Natural killer cell (primary cell): Measurements from ENCODE around the gene R3HDM2. TPM values are rescaled to one million over a fixed set of nuclear protein-coding genes. Genes with fewer than 3 reads are reported as not detected.
"Not testable (repeated sequence)": the region's sequence is repeated elsewhere in the genome, so short reads cannot be mapped to it uniquely, and the experiment has no call there.

ENCODE experiments used
- ATAC-seq, 3 donors: fragments of 150-1000 bp in 2 of 3; fragments of 200-7000 bp in 1 of 3; cut with Tn5 transposase; 1 replicate in 1 of 3; 2 replicates in 2 of 3; pipeline ENCODE4 v1.10.0; 2021; ENCODE audit warnings: mild to moderate bottlenecking in 2 of 3, moderate library complexity in 2 of 3
- DNase-seq, 2 donors: peaks; one replicate each; pipeline versions ENCODE4 v3.0.0 to v3.0.0-alpha.2; 2013 to 2021; ENCODE audit warnings: mixed read lengths in 1 of 2
- H3K27ac ChIP-seq: one replicate; pipeline ENCODE4 v1.5.1; 2013; ENCODE audit warnings: mild to moderate bottlenecking, low read length
- H3K27me3 ChIP-seq: one replicate; pipeline ENCODE4 v1.6.1; 2013; ENCODE audit warnings: low read length; ENCODE audit not compliant: control insufficient read depth, insufficient read depth
- H3K36me3 ChIP-seq: one replicate; pipeline ENCODE4 v1.6.1; 2013; ENCODE audit warnings: low read length; ENCODE audit not compliant: control insufficient read depth, insufficient read depth
- H3K4me1 ChIP-seq: one replicate; pipeline ENCODE4 v1.6.1; 2013; ENCODE audit warnings: low read length; ENCODE audit not compliant: control insufficient read depth, insufficient read depth
- H3K4me3 ChIP-seq: one replicate; pipeline ENCODE4 v1.5.1; 2013; ENCODE audit warnings: low read length
- H3K9me3 ChIP-seq: one replicate; pipeline ENCODE4 v1.6.1; 2013; ENCODE audit warnings: low read length; ENCODE audit not compliant: control insufficient read depth, insufficient read depth
- H3K27ac Mint-ChIP-seq, 2 donors: one replicate each; pipeline ENCODE4 v1.8.0; 2022; ENCODE audit warnings: mild to moderate bottlenecking in 2 of 2, mixed read lengths in 2 of 2, moderate library complexity in 1 of 2
- H3K27me3 Mint-ChIP-seq, 2 donors: one replicate each; pipeline ENCODE4 v1.8.0; 2022; ENCODE audit warnings: low read depth in 2 of 2, mixed read lengths in 2 of 2
- H3K36me3 Mint-ChIP-seq: one replicate; pipeline ENCODE4 v1.8.0; 2022; ENCODE audit warnings: mixed read lengths
- H3K4me1 Mint-ChIP-seq, 2 donors: one replicate each; pipeline ENCODE4 v1.8.0; 2022; ENCODE audit warnings: mixed read lengths in 2 of 2
- H3K4me3 Mint-ChIP-seq: one replicate; pipeline ENCODE4 v1.8.0; 2022; ENCODE audit warnings: mild to moderate bottlenecking, moderate library complexity, mixed read lengths
- H3K9me3 Mint-ChIP-seq, 2 donors: one replicate each; pipeline ENCODE4 v1.8.0; 2022; ENCODE audit warnings: mixed read lengths in 2 of 2
- WGBS: methylation state at CpG from one replicate; pipeline ENCODE4 v1.1.7; 2013; ENCODE audit warnings: missing lambda C conversion rate; ENCODE audit not compliant: insufficient coverage; 5-methylcytosine and 5-hydroxymethylcytosine counted together
- intact Hi-C: fragments of 100-400 bp; cut with micrococcal nuclease; formaldehyde crosslinking; loops from one replicate; pipeline ENCODE4 v1.14.2; 2022
- total RNA-seq, 4 donors: library from RNA; stranded (reverse); fragments of 120-200 nt in 1 of 4; gene quantifications; one replicate each; pipeline versions ENCODE4 v1.2.3 to v1.2.4, GENCODE V29; 2013 to 2022
- TF ChIP-seq, protein P1 (sequence below): fragments of 200-600 bp; IDR thresholded peaks from one replicate; pipeline ENCODE4 v1.8.0; 2022; ENCODE audit warnings: antibody characterized with exemption

R3HDM2 gene
- total RNA-seq, 3 donors from 2014 or later (not counting 1 experiment from before 2014, with no cell fraction given), result 110 to 124 (median 123) TPM

DNA sequence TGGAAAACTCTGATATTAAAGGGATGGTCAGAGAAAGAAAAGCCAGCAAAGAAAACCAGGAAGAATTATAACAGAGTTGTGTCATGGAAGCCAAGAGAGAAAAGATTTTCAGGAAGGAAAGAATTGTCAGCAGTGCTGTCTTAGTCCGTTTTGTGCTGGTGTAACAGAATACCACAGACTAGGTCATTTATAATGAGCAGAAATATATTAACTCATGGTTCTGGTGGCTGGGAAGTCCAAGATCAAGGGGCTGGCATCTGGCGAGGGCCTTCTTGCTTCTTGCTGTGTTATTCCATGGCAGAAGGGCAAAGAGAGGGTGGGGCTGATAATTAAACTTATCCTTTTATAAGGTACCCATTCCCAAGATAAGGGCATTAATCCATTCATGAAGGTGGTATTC, 17.8 kb upstream of the R3HDM2 start:
- 83% methylated on average over 2 of the region's 2 CpGs for WGBS
- H3K4me3 ChIP-seq, result no peak overlapping the region
- no peaks in the 10 kb centered on the region for H3K4me1 ChIP-seq
- no peaks in the 10 kb centered on the region for H3K27me3 Mint-ChIP-seq
- no peaks in the 10 kb centered on the region for H3K36me3 ChIP-seq
- no peaks in the 10 kb centered on the region for H3K36me3 Mint-ChIP-seq
- ATAC-seq, result no peak
- H3K27ac Mint-ChIP-seq, result no peak overlapping the region
- no peak for DNase-seq
- no peak overlapping the region for H3K27ac ChIP-seq
- no peaks in the 10 kb centered on the region for H3K27me3 ChIP-seq
- H3K9me3 Mint-ChIP-seq, result no peaks in the 10 kb centered on the region
- H3K9me3 ChIP-seq, result no peaks in the 10 kb centered on the region
- TF ChIP-seq, protein P1, sequence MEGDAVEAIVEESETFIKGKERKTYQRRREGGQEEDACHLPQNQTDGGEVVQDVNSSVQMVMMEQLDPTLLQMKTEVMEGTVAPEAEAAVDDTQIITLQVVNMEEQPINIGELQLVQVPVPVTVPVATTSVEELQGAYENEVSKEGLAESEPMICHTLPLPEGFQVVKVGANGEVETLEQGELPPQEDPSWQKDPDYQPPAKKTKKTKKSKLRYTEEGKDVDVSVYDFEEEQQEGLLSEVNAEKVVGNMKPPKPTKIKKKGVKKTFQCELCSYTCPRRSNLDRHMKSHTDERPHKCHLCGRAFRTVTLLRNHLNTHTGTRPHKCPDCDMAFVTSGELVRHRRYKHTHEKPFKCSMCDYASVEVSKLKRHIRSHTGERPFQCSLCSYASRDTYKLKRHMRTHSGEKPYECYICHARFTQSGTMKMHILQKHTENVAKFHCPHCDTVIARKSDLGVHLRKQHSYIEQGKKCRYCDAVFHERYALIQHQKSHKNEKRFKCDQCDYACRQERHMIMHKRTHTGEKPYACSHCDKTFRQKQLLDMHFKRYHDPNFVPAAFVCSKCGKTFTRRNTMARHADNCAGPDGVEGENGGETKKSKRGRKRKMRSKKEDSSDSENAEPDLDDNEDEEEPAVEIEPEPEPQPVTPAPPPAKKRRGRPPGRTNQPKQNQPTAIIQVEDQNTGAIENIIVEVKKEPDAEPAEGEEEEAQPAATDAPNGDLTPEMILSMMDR, result no peak
- intact Hi-C loops, result no loop called here
- no peaks in the 10 kb centered on the region for H3K4me1 Mint-ChIP-seq
- no peak overlapping the region for H3K4me3 Mint-ChIP-seq

DNA sequence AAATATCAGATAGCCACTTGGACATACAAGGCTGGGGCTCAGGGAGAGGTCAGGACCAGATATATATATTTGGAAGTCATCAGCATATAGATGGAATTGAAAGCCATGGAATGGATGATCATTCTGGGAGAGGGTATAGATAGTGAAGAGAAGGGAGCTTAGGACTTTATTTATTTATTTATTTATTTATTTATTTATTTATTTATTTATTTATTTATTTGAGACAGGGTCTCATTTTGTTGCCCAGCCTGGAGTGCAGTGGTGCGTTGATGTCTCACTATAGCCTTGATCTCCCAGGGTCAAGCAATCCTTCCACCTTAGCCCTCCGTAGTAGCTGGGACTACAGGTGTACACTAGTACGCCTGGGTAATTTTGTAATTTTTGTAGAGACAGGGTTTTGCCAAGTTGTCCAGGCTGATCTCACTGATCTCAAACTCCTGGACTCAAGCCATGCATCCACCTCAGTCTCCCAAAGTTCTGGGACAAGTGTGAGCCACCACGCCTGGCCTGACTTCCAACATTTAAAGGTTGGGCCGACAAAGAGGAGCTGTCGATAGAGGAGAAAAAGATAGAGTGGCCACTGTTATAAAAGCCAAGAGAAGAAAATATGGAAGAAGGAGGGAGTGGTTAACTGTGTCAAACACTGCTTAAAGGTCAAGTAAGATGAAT, 15.6 kb upstream of the R3HDM2 start:
- H3K4me3 Mint-ChIP-seq, result no peak overlapping the region
- ATAC-seq (no peak), DNase-seq (no peak)
- intact Hi-C loops, result no loop called here
- no peaks in the 10 kb centered on the region for H3K36me3 ChIP-seq
- no peak overlapping the region for H3K4me3 ChIP-seq
- H3K9me3 ChIP-seq, result peaks cover 2% of the 10 kb centered on the region
- TF ChIP-seq, protein P1, result no peak
- no peaks in the 10 kb centered on the region for H3K4me1 ChIP-seq
- no peaks in the 10 kb centered on the region for H3K9me3 Mint-ChIP-seq
- no peaks in the 10 kb centered on the region for H3K4me1 Mint-ChIP-seq
- no peaks in the 10 kb centered on the region for H3K36me3 Mint-ChIP-seq
- H3K27me3 Mint-ChIP-seq, result peaks cover 0 to 5% of the 10 kb centered on the region in 2 donors
- H3K27ac ChIP-seq, result no peak overlapping the region
- no peaks in the 10 kb centered on the region for H3K27me3 ChIP-seq
- WGBS, result 94% methylated on average over 5 of the region's 6 CpGs
- H3K27ac Mint-ChIP-seq, result no peak overlapping the region

DNA sequence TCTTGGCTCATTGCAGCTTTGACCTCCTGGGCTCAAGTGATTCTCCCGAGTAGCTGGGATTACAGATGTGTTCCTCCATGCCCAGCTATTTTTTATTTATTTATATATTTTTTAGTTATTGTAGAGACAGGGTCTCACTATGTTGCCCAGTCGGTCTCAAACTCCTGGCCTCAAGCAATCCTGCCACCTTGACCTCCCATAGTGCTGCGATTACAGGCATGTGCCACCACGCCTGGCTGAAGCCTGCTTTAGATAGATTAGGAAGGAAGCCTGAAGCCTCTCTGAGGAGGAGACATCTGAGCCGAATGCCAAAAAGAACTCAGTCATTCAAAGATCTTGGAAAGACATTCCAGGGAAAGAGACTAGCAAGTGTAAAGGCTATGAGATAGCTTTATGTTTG, 13.9 kb upstream of the R3HDM2 start:
- Histone ChIP-seq H3K4me3 (no peak overlapping the region), H3K27ac (no peak overlapping the region), H3K27me3 (no peaks in the 10 kb centered on the region), H3K4me1 (no peaks in the 10 kb centered on the region), H3K9me3 (peaks cover 6% of the 10 kb centered on the region), H3K36me3 (no peaks in the 10 kb centered on the region)
- DNase-seq (no peak), ATAC-seq (no peak)
- Mint-ChIP-seq H3K9me3 (no peaks in the 10 kb centered on the region), H3K36me3 (no peaks in the 10 kb centered on the region), H3K4me1 (no peaks in the 10 kb centered on the region), H3K27me3 (peaks cover 5 to 6% of the 10 kb centered on the region in 2 donors), H3K4me3 (no peak overlapping the region), H3K27ac (no peak overlapping the region)
- TF ChIP-seq, protein P1, result no peak
- intact Hi-C loops, result no loop called here
- 86% methylated on average over 5 of the region's 5 CpGs for WGBS

DNA sequence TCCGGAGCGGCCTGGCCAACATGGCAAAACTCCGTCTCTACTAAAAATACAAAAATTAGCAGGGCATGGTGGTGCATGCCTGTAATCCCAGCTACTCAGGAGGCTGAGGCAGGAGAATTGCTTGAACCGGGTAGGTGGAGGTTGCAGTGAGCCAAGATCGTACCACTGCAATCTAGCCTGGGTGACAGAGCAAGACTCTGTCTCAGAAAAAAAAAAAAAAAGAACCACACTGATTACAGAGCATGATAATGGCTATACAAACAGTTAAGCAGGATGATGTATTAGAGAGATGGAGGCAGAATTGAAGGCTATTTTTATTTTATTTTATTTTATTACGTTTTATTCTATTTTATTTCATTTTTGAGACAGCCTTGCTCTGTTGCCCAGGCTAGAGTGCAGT, 13.5 kb upstream of the R3HDM2 start:
- DNase-seq, H3K27ac Mint-ChIP-seq, H3K4me3 Mint-ChIP-seq, H3K27ac ChIP-seq, H3K4me1 ChIP-seq, H3K27me3 ChIP-seq, H3K9me3 ChIP-seq, ATAC-seq, H3K4me1 Mint-ChIP-seq, H3K4me3 ChIP-seq, intact Hi-C loops, H3K36me3 Mint-ChIP-seq, H3K9me3 Mint-ChIP-seq, H3K27me3 Mint-ChIP-seq, H3K36me3 ChIP-seq: not testable (repeated sequence)
- WGBS, result 96% methylated on average over 5 of the region's 6 CpGs
